ENCODE results near the gene ERC2.

- TF ChIP-seq, protein P1, sequence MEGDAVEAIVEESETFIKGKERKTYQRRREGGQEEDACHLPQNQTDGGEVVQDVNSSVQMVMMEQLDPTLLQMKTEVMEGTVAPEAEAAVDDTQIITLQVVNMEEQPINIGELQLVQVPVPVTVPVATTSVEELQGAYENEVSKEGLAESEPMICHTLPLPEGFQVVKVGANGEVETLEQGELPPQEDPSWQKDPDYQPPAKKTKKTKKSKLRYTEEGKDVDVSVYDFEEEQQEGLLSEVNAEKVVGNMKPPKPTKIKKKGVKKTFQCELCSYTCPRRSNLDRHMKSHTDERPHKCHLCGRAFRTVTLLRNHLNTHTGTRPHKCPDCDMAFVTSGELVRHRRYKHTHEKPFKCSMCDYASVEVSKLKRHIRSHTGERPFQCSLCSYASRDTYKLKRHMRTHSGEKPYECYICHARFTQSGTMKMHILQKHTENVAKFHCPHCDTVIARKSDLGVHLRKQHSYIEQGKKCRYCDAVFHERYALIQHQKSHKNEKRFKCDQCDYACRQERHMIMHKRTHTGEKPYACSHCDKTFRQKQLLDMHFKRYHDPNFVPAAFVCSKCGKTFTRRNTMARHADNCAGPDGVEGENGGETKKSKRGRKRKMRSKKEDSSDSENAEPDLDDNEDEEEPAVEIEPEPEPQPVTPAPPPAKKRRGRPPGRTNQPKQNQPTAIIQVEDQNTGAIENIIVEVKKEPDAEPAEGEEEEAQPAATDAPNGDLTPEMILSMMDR (conservative IDR thresholded peaks at IDR 0.05; ENCODE audit: low read length) = no peak
- TF ChIP-seq EZH2phosphoT487 (IDR thresholded peaks at IDR 0.05; ENCODE audit: borderline replicate concordance, low read depth, low read length) = no peak
Observed at GRCh38 chr3:55711646-55712045, 756.6 kb downstream of the ERC2 start.

Data from OCI-LY7 (cell line).